Liver (tissue), 9 donors: Measurements from ENCODE around the gene GNPTAB. TPM values are rescaled to one million over a fixed set of nuclear protein-coding genes. Genes with fewer than 3 reads are reported as not detected.

ENCODE experiments used
- DNase-seq: peaks from one replicate; pipeline ENCODE4 v3.0.0-alpha.2; 2017; ENCODE audit warnings: low spot score
- H3K27ac ChIP-seq, 2 donors: one replicate each; pipeline ENCODE4 v1.7.0; 2013; ENCODE audit warnings: inconsistent platforms in 2 of 2, low read length in 2 of 2, control low read depth in 1 of 2, low read depth in 1 of 2, mild to moderate bottlenecking in 1 of 2
- H3K27me3 ChIP-seq, 4 donors: one replicate each; pipeline versions ENCODE4 v1.6.1 to v1.7.0; 2013; ENCODE audit warnings: low read length in 3 of 4, inconsistent platforms in 1 of 4, mild to moderate bottlenecking in 1 of 4, moderate library complexity in 1 of 4; ENCODE audit not compliant: control insufficient read depth in 4 of 4, insufficient read depth in 4 of 4
- H3K36me3 ChIP-seq, 4 donors: one replicate each; pipeline versions ENCODE4 v1.6.1 to v1.7.0; 2013; ENCODE audit warnings: low read length in 3 of 4, mild to moderate bottlenecking in 3 of 4, low read depth in 1 of 4, moderate library complexity in 1 of 4; ENCODE audit not compliant: control insufficient read depth in 4 of 4, insufficient read depth in 3 of 4
- H3K4me1 ChIP-seq, 4 donors: one replicate each; pipeline versions ENCODE4 v1.6.1 to v1.7.0; 2013; ENCODE audit warnings: low read length in 3 of 4, mild to moderate bottlenecking in 3 of 4, moderate library complexity in 1 of 4; ENCODE audit not compliant: control insufficient read depth in 4 of 4, insufficient read depth in 4 of 4
- H3K4me3 ChIP-seq, 3 donors: one replicate each; pipeline versions ENCODE4 v1.6.1 to v1.7.0; 2013; ENCODE audit warnings: low read length in 3 of 3, control low read depth in 1 of 3, low read depth in 1 of 3, mild to moderate bottlenecking in 1 of 3
- H3K9ac ChIP-seq, 2 donors: one replicate each; pipeline ENCODE4 v1.7.0; 2013; ENCODE audit warnings: low read length in 2 of 2, mild to moderate bottlenecking in 2 of 2, moderate library complexity in 2 of 2, control low read depth in 1 of 2, low read depth in 1 of 2
- H3K9me3 ChIP-seq, 4 donors: one replicate each; pipeline versions ENCODE4 v1.6.1 to v1.7.0; 2013; ENCODE audit warnings: low read length in 3 of 4; ENCODE audit not compliant: control insufficient read depth in 4 of 4
- EGR1 ChIP-seq, 2 donors: IDR thresholded peaks; 2 replicates each; pipeline ENCODE4 v1.6.1; 2016 to 2018; ENCODE audit warnings: antibody characterized with exemption in 2 of 2, low read depth in 2 of 2
- FOXA2 ChIP-seq: IDR thresholded peaks from 2 replicates; pipeline ENCODE4 v1.6.1; 2016; ENCODE audit warnings: antibody characterized with exemption
- GABPA ChIP-seq, 2 donors: IDR thresholded peaks in 1 of 2; conservative IDR thresholded peaks in 1 of 2; 2 replicates each; pipeline ENCODE4 v1.6.1; 2016; ENCODE audit warnings: antibody characterized with exemption in 2 of 2, mild to moderate bottlenecking in 1 of 2, moderate library complexity in 1 of 2
- HNF4A ChIP-seq, 2 donors: conservative IDR thresholded peaks; 2 replicates each; pipeline ENCODE4 v1.6.1; 2016; ENCODE audit warnings: antibody characterized with exemption in 2 of 2, mild to moderate bottlenecking in 2 of 2
- HNF4G ChIP-seq: IDR thresholded peaks from 2 replicates; pipeline ENCODE4 v1.6.1; 2016; ENCODE audit warnings: antibody characterized with exemption
- JUND ChIP-seq, 2 donors: IDR thresholded peaks; 2 replicates each; pipeline ENCODE4 v1.6.1; 2016; ENCODE audit warnings: antibody characterized with exemption in 2 of 2
- NR2F2 ChIP-seq: IDR thresholded peaks from 2 replicates; pipeline ENCODE4 v1.6.1; 2016; ENCODE audit warnings: antibody characterized with exemption
- RAD21 ChIP-seq, 2 donors: IDR thresholded peaks; 2 replicates each; pipeline ENCODE4 v1.6.1; 2016; ENCODE audit warnings: antibody characterized with exemption in 2 of 2, mild to moderate bottlenecking in 2 of 2
- RXRA ChIP-seq, 2 donors: IDR thresholded peaks; 2 replicates each; pipeline ENCODE4 v1.6.1; 2017 to 2018; ENCODE audit warnings: antibody characterized with exemption in 2 of 2, mild to moderate bottlenecking in 1 of 2
- TAF1 ChIP-seq: conservative IDR thresholded peaks from 2 replicates; pipeline ENCODE4 v1.6.1; 2016; ENCODE audit warnings: antibody characterized with exemption, mild to moderate bottlenecking
- YY1 ChIP-seq: IDR thresholded peaks from 2 replicates; pipeline ENCODE4 v1.6.1; 2016; ENCODE audit warnings: antibody characterized with exemption, mild to moderate bottlenecking
- WGBS: extraction: QIAGEN DNeasy Blood & Tissue Kit; methylation state at CpG from one replicate; pipeline ENCODE4 v1.1.7; 2013; 5-methylcytosine and 5-hydroxymethylcytosine counted together
- polyA plus RNA-seq, 2 donors: library from polyadenylated mRNA; stranded (reverse) in 1 of 2; unstranded in 1 of 2; fragments of 200-250 nt in 1 of 2; fragments of >200 nt in 1 of 2; fragmentation: Nextera tagmentation in 1 of 2; extraction: Ambion mirVana in 1 of 2; gene quantifications; one replicate each; pipeline versions ENCODE4 v1.2.1 to v1.2.3, GENCODE V29; 2013 to 2015
- total RNA-seq, 2 donors: library from RNA; depleted of rRNA; stranded (reverse); fragments of >200 nt; gene quantifications; one replicate each; pipeline ENCODE4 v1.2.3, GENCODE V29; 2014
- TF ChIP-seq, protein P1 (sequence below): fragments of 150-350 bp; IDR thresholded peaks from 2 replicates; pipeline ENCODE4 v1.5.1; 2017; ENCODE audit warnings: improper control_type of control experiment, low read depth, low read length; ENCODE audit not compliant: missing input control
- TF ChIP-seq, protein P2 (sequence below): IDR thresholded peaks from 2 replicates; pipeline ENCODE4 v1.6.1; 2016; ENCODE audit warnings: antibody characterized with exemption, mild to moderate bottlenecking
- TF ChIP-seq, protein P3 (sequence below): IDR thresholded peaks from 2 replicates; pipeline ENCODE4 v1.6.1; 2016; ENCODE audit warnings: antibody characterized with exemption
- donor health status: healthy.
- donor health status: healthy.
- donor health status: healthy.
- donor health status: healthy.
- donor health status: healthy.

GNPTAB gene
- total and polyA plus RNA-seq, 4 donors, result 4.6 to 11.1 (median 7.7) TPM

DNA sequence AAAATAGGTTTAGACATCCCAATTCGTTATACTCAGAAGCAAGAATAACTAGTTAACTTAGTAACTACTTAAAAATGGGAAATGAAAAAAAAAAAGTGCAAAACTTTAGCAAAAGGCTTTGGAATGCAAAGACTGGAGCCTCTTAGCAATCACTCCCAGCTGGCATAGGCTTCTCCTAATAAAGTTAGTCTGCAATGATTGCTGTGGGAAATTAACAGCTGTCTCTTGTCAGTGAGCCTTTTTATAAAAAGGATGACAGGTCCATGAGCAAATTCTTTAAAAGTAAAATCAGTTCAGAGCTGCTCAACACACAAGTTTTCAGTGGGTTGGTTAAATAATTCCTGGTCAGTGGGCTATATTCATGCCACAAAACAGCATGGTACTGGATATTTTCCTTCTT lies 84.1 kb downstream of the GNPTAB start:
- Histone ChIP-seq H3K36me3 (peaks cover 1 to 53% (median 40%) of the 10 kb centered on the region in 4 donors), H3K4me3 (no peak overlapping the region), H3K27me3 (no peaks in the 10 kb centered on the region), H3K9me3 (no peaks in the 10 kb centered on the region), H3K4me1 (no peaks in the 10 kb centered on the region), H3K27ac (no peak overlapping the region), H3K9ac (no peak overlapping the region)
- no peak for DNase-seq
- WGBS, result 94% methylated on average over 1 of the region's 1 CpG
- no peak for TF ChIP-seq GABPA (IDR thresholded peaks at IDR 0.05 in 1 of 2, conservative IDR thresholded peaks at IDR 0.05 in 1 of 2)
- TF ChIP-seq HNF4G, result no peak

DNA sequence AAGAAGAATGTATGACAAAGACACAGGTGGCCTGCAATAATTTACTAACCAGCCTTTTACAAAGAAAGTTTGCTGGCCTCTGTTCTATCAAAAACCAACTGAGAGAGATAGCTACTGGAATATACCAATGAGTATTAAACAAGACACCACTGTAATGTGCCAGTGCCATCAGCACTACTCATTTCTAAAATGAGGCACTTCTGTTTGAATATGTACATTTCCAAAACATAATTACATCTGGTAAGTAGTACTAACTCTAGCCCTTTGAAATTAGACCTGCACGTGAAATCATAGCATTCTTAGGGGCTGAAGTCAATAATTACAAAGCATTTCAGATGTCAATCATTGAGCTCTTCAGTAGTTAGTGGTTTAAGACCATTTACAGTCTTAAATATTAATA lies 84.6 kb downstream of the GNPTAB start:
- no peak for DNase-seq
- Histone ChIP-seq H3K9ac (no peak overlapping the region), H3K4me1 (no peaks in the 10 kb centered on the region), H3K9me3 (no peaks in the 10 kb centered on the region), H3K36me3 (peaks cover 1 to 58% (median 38%) of the 10 kb centered on the region in 4 donors), H3K27me3 (no peaks in the 10 kb centered on the region), H3K27ac (no peak overlapping the region), H3K4me3 (no peak overlapping the region)
- WGBS, result 98% methylated on average over 1 of the region's 1 CpG
- TF ChIP-seq, protein P1, sequence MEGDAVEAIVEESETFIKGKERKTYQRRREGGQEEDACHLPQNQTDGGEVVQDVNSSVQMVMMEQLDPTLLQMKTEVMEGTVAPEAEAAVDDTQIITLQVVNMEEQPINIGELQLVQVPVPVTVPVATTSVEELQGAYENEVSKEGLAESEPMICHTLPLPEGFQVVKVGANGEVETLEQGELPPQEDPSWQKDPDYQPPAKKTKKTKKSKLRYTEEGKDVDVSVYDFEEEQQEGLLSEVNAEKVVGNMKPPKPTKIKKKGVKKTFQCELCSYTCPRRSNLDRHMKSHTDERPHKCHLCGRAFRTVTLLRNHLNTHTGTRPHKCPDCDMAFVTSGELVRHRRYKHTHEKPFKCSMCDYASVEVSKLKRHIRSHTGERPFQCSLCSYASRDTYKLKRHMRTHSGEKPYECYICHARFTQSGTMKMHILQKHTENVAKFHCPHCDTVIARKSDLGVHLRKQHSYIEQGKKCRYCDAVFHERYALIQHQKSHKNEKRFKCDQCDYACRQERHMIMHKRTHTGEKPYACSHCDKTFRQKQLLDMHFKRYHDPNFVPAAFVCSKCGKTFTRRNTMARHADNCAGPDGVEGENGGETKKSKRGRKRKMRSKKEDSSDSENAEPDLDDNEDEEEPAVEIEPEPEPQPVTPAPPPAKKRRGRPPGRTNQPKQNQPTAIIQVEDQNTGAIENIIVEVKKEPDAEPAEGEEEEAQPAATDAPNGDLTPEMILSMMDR, result no peak
- no peak for TF ChIP-seq TAF1
- no peak for TF ChIP-seq FOXA2
- no peak for TF ChIP-seq YY1

DNA sequence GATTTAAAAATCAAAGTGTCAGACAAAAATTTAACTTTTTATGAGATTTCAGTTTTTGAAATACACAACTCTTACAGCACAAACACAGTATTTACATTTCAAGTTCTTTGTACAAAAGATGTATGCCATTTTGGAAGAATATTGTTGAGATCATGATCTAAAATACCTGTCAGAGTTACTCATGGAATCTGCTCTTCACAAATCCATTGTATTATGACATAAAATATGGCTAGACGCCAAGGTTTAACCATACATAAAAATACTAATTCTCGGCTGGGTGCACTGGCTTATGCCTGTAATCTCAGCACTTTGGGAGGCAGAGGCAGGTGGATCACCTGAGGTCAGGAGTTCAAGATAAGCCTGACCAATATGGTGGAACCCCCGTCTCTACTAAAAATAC lies 85.3 kb downstream of the GNPTAB start:
- H3K4me3 ChIP-seq, result no peak overlapping the region
- H3K9ac ChIP-seq, result no peak overlapping the region
- H3K9me3 ChIP-seq, result no peaks in the 10 kb centered on the region
- TF ChIP-seq EGR1 (IDR thresholded peaks at IDR 0.05; ENCODE audit: low read depth in 2 of 2), result no peak
- no peak for TF ChIP-seq NR2F2
- TF ChIP-seq, protein P2, sequence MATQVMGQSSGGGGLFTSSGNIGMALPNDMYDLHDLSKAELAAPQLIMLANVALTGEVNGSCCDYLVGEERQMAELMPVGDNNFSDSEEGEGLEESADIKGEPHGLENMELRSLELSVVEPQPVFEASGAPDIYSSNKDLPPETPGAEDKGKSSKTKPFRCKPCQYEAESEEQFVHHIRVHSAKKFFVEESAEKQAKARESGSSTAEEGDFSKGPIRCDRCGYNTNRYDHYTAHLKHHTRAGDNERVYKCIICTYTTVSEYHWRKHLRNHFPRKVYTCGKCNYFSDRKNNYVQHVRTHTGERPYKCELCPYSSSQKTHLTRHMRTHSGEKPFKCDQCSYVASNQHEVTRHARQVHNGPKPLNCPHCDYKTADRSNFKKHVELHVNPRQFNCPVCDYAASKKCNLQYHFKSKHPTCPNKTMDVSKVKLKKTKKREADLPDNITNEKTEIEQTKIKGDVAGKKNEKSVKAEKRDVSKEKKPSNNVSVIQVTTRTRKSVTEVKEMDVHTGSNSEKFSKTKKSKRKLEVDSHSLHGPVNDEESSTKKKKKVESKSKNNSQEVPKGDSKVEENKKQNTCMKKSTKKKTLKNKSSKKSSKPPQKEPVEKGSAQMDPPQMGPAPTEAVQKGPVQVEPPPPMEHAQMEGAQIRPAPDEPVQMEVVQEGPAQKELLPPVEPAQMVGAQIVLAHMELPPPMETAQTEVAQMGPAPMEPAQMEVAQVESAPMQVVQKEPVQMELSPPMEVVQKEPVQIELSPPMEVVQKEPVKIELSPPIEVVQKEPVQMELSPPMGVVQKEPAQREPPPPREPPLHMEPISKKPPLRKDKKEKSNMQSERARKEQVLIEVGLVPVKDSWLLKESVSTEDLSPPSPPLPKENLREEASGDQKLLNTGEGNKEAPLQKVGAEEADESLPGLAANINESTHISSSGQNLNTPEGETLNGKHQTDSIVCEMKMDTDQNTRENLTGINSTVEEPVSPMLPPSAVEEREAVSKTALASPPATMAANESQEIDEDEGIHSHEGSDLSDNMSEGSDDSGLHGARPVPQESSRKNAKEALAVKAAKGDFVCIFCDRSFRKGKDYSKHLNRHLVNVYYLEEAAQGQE, result no peak
- TF ChIP-seq JUND (IDR thresholded peaks at IDR 0.05), result no peak
- TF ChIP-seq RXRA (IDR thresholded peaks at IDR 0.05), result no peak
- TF ChIP-seq HNF4G, result no peak
- no peak for TF ChIP-seq RAD21 (IDR thresholded peaks at IDR 0.05)
- no peak for TF ChIP-seq HNF4A (conservative IDR thresholded peaks at IDR 0.05)
- no peak for TF ChIP-seq GABPA (IDR thresholded peaks at IDR 0.05 in 1 of 2, conservative IDR thresholded peaks at IDR 0.05 in 1 of 2)
- TF ChIP-seq, protein P3, sequence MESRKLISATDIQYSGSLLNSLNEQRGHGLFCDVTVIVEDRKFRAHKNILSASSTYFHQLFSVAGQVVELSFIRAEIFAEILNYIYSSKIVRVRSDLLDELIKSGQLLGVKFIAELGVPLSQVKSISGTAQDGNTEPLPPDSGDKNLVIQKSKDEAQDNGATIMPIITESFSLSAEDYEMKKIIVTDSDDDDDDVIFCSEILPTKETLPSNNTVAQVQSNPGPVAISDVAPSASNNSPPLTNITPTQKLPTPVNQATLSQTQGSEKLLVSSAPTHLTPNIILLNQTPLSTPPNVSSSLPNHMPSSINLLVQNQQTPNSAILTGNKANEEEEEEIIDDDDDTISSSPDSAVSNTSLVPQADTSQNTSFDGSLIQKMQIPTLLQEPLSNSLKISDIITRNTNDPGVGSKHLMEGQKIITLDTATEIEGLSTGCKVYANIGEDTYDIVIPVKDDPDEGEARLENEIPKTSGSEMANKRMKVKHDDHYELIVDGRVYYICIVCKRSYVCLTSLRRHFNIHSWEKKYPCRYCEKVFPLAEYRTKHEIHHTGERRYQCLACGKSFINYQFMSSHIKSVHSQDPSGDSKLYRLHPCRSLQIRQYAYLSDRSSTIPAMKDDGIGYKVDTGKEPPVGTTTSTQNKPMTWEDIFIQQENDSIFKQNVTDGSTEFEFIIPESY, result no peak
- DNase-seq, result no peak
- peaks cover 1 to 57% (median 36%) of the 10 kb centered on the region in 4 donors for H3K36me3 ChIP-seq
- WGBS, result 92% methylated on average over 3 of the region's 3 CpGs
- no peak overlapping the region for H3K27ac ChIP-seq
- no peaks in the 10 kb centered on the region for H3K27me3 ChIP-seq
- no peaks in the 10 kb centered on the region for H3K4me1 ChIP-seq
